HepG2 (cell line): ENCODE data around the gene BLCAP. TPM values are rescaled to one million over a fixed set of nuclear protein-coding genes. Genes with fewer than 3 reads are reported as not detected.

Source experiments
- AHDC1 ChIP-seq: sonication (generic); formaldehyde crosslinking; IDR thresholded peaks from 2 replicates; pipeline ENCODE4 v1.5.1; 2020; ENCODE audit warnings: mild to moderate bottlenecking, missing genetic modification reagents, borderline replicate concordance
- AHR ChIP-seq: IDR thresholded peaks from 2 replicates; pipeline ENCODE4 v1.6.1; 2018; ENCODE audit warnings: missing genetic modification reagents, missing compliant biosample characterization
- CENPBD1 ChIP-seq: sonication (generic); formaldehyde crosslinking; IDR thresholded peaks from 2 replicates; pipeline ENCODE4 v1.8.0; 2022; ENCODE audit warnings: missing genetic modification reagents, low read depth, mild to moderate bottlenecking, borderline replicate concordance
- FOXA3 ChIP-seq: IDR thresholded peaks from 2 replicates; pipeline ENCODE4 v1.6.1; 2016; ENCODE audit warnings: missing genetic modification reagents, missing compliant biosample characterization
- HNRNPK ChIP-seq: fragments of 200-400 bp; formaldehyde crosslinking; IDR thresholded peaks from 2 replicates; pipeline ENCODE4 v1.6.1; 2018; ENCODE audit warnings: low read length, low read depth, moderate library complexity, mild to moderate bottlenecking; ENCODE audit not compliant: poor library complexity, severe bottlenecking
- NFE2L1 ChIP-seq: sonication (generic); formaldehyde crosslinking; IDR thresholded peaks from 2 replicates; pipeline ENCODE4 v1.4.0; 2020; ENCODE audit warnings: missing genetic modification reagents, mild to moderate bottlenecking, borderline replicate concordance
- PHF20 ChIP-seq: sonication (generic); formaldehyde crosslinking; IDR thresholded peaks from 2 replicates; pipeline ENCODE4 v1.5.0; 2020; ENCODE audit warnings: mild to moderate bottlenecking, missing genetic modification reagents
- PRDM15 ChIP-seq: sonication (generic); formaldehyde crosslinking; IDR thresholded peaks from 2 replicates; pipeline ENCODE4 v1.4.0; 2020; ENCODE audit warnings: missing genetic modification reagents
- SAP130 ChIP-seq: IDR thresholded peaks from 2 replicates; pipeline ENCODE4 v1.6.1; 2016; ENCODE audit warnings: low read depth
- polyA plus RNA-seq, 8 experiments: library from polyadenylated mRNA; depleted of rRNA in 3 of 8; stranded (reverse) in 7 of 8; unstranded in 1 of 8; fragments of >200 nt; fragmentation: Illumina TruSeq in 4 of 8; extraction: Trizol in 4 of 8; gene quantifications; 2 replicates each; pipeline versions ENCODE4 v1.2.1 to v1.2.3, GENCODE V29; 2011 to 2016; ENCODE audit warnings: low read depth in 4 of 8, missing spikeins in 1 of 8, mixed read lengths in 1 of 8; ENCODE audit not compliant: insufficient read depth in 1 of 8
- total RNA-seq, 5 experiments: library from RNA; depleted of rRNA; stranded (reverse); fragments of >200 nt; fragmentation: Illumina TruSeq; extraction: Trizol; gene quantifications; 2 replicates each; pipeline ENCODE4 v1.2.3, GENCODE V29; 2016; ENCODE audit warnings: low read depth in 1 of 5

The BLCAP gene
- total and polyA plus RNA-seq, 2 of the 13 experiments (the other 11 are each of a cell fraction or from before 2014, with no cell fraction given): 52.4 to 86.8 TPM

- no peak for TF ChIP-seq AHDC1 (CRISPR knock-in tag)
- TF ChIP-seq PHF20 (CRISPR knock-in tag): no peak
- no peak for TF ChIP-seq SAP130 (CRISPR knock-in tag)
- no peak for TF ChIP-seq PRDM15
- no peak for TF ChIP-seq NFE2L1 (CRISPR knock-in tag)
- no peak for TF ChIP-seq HNRNPK
- no peak for TF ChIP-seq AHR
- TF ChIP-seq CENPBD1 (CRISPR knock-in tag): no peak
- TF ChIP-seq FOXA3: no peak
Measured at GRCh38 chr20:37558306-37558705, 30.6 kb upstream of the BLCAP start (continued).
